Iris pigment epithelial cell (primary cell): ENCODE data around the gene MAGED4B.
"Not testable (repeated sequence)": the region's sequence is repeated elsewhere in the genome, so short reads cannot be mapped to it uniquely, and the experiment has no call there.

Experiments used
- DNase-seq: peaks from one replicate; pipeline ENCODE4 v3.0.0-alpha.2; 2011; ENCODE audit warnings: low read depth

Gene MAGED4B

DNA sequence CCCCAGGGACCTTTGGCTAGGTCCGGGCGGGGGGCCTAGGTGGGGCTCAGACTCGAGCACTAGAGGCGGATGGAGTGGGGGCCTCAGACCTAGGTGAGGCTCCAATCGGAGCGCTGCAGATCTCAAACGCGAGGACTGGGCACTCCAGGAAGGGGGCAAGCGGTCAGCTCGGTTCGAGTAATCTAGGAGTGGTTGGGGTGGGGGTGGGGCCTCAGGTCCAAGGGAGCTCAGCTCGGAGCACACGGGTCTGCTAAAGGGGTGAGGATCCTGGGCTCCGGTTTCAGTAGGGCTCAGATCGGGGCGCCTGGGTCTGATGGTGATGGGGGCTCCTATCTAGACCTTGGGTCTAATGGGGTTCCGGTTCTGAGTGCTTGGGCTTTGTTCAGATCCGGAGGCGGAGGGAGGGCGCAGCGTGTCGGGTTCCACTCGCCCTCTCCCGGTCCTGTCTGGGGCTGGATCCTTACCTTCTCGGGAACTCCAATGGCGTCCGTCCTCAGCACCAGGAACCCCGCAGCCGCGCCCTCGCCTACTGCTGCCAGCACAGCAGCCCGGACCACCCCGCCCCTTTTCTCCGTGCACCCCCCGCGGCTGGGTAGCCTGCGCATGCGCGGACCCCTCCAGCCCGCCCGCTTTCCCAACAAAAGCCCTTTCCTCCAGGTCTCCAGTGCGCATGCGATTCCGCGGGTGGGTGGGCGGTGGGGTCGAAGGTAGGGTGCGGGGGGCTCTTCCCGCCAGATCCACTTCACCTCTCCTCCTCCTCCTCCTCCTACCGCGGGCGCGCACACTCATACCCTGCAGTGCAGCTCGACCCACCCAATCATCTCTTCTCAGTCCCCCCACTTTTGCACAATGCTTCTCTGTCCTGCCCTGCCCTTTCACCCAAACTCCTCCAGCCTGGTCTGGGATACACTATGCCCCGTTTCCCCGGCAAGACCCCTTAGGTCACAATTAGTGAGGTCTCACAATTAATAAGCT, at the start of gene MAGED4B:
Gene MAGED4B, minus strand, starts transcription at position 518 of the 975 bp plus-strand sequence. CDS start 1,011 bp downstream, outside the sequence.
- DNase-seq: not testable (repeated sequence)

- no peak for DNase-seq
These were observed 49.3 kb upstream of the MAGED4B start for GRCh38 chrX:52118262-52118661.

DNA sequence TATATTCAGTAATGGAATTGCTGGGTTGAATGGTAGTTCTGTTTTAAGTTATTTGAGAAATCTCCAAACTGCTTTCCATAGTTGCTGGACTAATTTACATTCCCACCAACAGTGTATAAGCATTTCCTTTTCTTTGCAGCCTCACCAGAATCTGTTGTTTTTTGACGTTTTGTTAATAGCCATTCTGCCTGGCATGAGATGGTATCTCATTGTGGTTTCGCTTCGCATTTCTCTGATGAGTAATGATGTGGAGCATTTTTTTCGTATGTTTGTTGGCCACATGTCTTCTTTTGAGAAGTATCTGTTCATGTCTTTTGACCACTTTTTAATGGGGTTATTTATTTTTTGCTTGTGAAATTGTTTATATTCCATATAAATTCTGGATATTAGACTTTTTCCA, 13.6 kb upstream of the MAGED4B start:
- peak; percentile 3 for DNase-seq

DNA sequence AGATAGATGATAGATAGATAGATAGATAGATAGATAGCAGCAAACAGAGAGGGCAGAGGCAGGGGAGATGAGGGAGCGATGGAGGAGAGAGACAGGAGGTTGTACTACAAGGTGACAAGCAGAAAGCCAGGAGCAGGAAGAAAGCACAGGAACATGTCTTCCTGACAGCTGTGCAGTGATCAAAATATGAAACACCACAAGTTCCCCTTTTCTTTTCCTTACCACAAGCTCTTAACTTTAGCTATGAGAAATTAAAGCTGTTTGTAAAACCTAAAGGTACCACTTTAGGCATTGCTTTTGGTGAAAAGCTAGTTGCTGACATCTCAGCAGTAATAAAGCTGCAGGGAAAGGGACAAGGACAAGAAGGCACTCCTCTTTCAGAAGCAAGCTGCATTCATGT, 9.1 kb upstream of the MAGED4B start:
- no peak for DNase-seq

GRCh38 chrX:52042288-52042687, 26.7 kb downstream of the MAGED4B start:
- DNase-seq: not testable (repeated sequence)

DNA sequence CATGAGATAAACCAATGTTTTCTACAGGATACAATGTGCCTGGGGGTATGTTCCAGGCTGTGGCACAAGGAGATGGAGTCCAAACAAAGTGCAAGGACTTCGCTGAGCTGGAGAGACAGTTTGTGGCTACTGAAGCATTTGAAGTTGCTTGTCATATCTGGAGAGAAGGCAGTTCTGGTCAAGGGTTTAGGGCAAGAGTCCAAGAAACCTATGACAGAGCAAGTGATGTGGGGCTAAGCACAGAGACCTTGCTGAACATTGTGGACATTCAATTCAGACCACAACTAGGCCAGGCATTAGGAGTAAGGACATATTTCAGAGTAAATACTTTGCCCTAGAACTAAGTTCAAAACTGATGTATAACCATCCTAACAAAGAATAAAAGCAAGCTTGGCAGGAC, 34.8 kb downstream of the MAGED4B start:
- no peak for DNase-seq

- DNase-seq: no peak
These were observed 37.6 kb downstream of the MAGED4B start for GRCh38 chrX:52031371-52031770.

DNA sequence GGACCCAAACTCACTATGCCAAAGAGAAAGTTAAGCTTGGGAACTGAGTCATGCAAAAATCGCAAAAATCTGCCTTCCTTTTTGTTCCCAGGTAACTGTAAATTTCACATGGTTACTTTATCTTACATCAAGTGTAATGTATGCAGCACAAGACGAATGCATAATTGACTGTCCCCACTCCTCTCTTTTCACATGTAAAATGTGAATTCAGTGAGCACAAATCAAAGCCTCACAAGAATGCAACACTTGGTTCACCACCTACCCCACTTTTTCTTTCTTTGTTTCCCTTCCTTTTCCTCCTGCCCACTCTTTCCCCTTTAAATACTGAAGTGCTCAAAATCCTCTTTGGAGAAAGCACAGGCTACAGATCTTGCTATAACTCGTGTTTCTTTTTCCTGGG, 53.2 kb downstream of the MAGED4B start:
- DNase-seq: no peak
